ENCODE measurements around the gene BCORL1.

GRCh38 chrX:129945131-129945530, 37.3 kb upstream of the BCORL1 start:
- TF ChIP-seq CTCF (IDR thresholded peaks at IDR 0.05) (no peak), ZFX (IDR thresholded peaks at IDR 0.05; ENCODE audit: borderline replicate concordance) (no peak)

All from 22Rv1 (cell line).